ENCODE measurements around the gene RNPS1. TPM values are rescaled to one million over a fixed set of nuclear protein-coding genes. Genes with fewer than 3 reads are reported as not detected.

Gene RNPS1
- total and polyA plus RNA-seq, 2 donors (not counting 1 experiment from before 2014, with no cell fraction given): 209 to 265 TPM

DNA sequence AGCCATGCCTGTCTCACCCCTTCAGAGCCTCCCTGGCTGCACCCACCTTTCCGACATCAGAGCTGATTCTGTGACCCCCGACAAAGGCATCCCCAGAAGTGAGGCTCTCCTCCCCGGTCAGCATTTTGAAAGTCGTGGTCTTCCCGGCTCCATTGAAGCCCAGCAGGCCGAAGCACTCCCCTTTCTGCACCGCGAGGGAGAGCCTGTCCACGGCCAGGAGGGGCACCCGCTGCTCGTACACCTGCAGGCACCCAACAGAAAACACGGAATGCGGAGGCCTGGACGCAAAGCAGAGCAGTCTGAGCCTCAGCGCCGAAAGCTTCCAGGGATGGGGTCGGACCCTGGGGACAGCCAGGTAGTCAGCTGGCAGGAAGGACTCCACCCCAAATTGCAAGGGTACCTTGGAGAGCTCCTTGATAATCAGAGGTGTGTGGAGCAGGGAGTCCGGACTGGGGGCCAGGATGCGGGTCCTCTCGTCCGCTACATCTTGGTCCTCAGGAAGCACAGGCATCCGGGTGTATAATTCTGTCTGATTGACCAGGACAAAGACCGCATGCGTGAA, 13.1 kb upstream of the RNPS1 start:
- H3K4me3 ChIP-seq (ENCODE audit: control extremely low read depth in 1 of 5, extremely low read depth in 1 of 5, insufficient read depth in 1 of 5, low read depth in 2 of 5, low read length in 4 of 5): no peak overlapping the region
- no peak overlapping the region for H3K4me3 Mint-ChIP-seq
- no peaks in the 10 kb centered on the region for H3K27me3 ChIP-seq (replicated peaks in 1 of 4; ENCODE audit: control extremely low read depth in 1 of 4, control insufficient read depth in 3 of 4, insufficient read depth in 4 of 4, low read length in 3 of 4)
- H3K4me1 Mint-ChIP-seq: no peaks in the 10 kb centered on the region
- WGBS (ENCODE audit: insufficient coverage): 96% methylated on average over 22 of the region's 24 CpGs
- intact Hi-C loops (cut with micrococcal nuclease): no loop called here
- POLR2A ChIA-PET: interaction anchor here (0.5 kb wide), 1 partner anchor 12 kb away, joined by 5 read pairs; no protein-coding TSS in a partner anchor
- H3K4me1 ChIP-seq (ENCODE audit: control insufficient read depth in 2 of 2, insufficient read depth in 2 of 2, low read length in 2 of 2): no peaks in the 10 kb centered on the region
- ATAC-seq (ENCODE audit: low read depth) (no peak), DNase-seq (no peak)
- no peaks in the 10 kb centered on the region for H3K36me3 ChIP-seq (replicated peaks in 1 of 2; ENCODE audit: control extremely low read depth in 1 of 2, control insufficient read depth in 1 of 2, extremely low read depth in 1 of 2, insufficient read depth in 2 of 2, low read length in 1 of 2)
- H3K27me3 Mint-ChIP-seq: no peaks in the 10 kb centered on the region
- no peak overlapping the region for H3K4me2 ChIP-seq (replicated peaks; ENCODE audit: low read depth, low read length, poor library complexity, severe bottlenecking)
- no peaks in the 10 kb centered on the region for H3K9me3 Mint-ChIP-seq (ENCODE audit: insufficient read depth)
- TF ChIP-seq, protein P1, sequence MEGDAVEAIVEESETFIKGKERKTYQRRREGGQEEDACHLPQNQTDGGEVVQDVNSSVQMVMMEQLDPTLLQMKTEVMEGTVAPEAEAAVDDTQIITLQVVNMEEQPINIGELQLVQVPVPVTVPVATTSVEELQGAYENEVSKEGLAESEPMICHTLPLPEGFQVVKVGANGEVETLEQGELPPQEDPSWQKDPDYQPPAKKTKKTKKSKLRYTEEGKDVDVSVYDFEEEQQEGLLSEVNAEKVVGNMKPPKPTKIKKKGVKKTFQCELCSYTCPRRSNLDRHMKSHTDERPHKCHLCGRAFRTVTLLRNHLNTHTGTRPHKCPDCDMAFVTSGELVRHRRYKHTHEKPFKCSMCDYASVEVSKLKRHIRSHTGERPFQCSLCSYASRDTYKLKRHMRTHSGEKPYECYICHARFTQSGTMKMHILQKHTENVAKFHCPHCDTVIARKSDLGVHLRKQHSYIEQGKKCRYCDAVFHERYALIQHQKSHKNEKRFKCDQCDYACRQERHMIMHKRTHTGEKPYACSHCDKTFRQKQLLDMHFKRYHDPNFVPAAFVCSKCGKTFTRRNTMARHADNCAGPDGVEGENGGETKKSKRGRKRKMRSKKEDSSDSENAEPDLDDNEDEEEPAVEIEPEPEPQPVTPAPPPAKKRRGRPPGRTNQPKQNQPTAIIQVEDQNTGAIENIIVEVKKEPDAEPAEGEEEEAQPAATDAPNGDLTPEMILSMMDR (IDR thresholded peaks at IDR 0.05): no peak
- TF ChIP-seq EZH2 (IDR thresholded peaks at IDR 0.05; ENCODE audit: borderline replicate concordance, insufficient read depth, low read depth, low read length, poor library complexity, severe bottlenecking): no peak
- H3K79me2 ChIP-seq (ENCODE audit: control insufficient read depth, insufficient read depth, low read length): no peaks in the 10 kb centered on the region
- no peaks in the 10 kb centered on the region for H3K9me3 ChIP-seq (ENCODE audit: control extremely low read depth in 1 of 3, control insufficient read depth in 2 of 3, insufficient read depth in 1 of 3, low read length in 2 of 3)
- H4K20me1 ChIP-seq (ENCODE audit: control insufficient read depth, insufficient read depth, low read length, poor library complexity, severe bottlenecking): no peaks in the 10 kb centered on the region
- CTCF ChIA-PET: no interaction called here
- H2AFZ ChIP-seq (ENCODE audit: insufficient read depth, low read depth, low read length, poor library complexity, severe bottlenecking): no peak overlapping the region
- no peak overlapping the region for H3K9ac ChIP-seq (ENCODE audit: low read length)
- H3K27ac Mint-ChIP-seq: no peak overlapping the region
- H3K27ac ChIP-seq (ENCODE audit: low read length in 2 of 2): no peak overlapping the region

DNA sequence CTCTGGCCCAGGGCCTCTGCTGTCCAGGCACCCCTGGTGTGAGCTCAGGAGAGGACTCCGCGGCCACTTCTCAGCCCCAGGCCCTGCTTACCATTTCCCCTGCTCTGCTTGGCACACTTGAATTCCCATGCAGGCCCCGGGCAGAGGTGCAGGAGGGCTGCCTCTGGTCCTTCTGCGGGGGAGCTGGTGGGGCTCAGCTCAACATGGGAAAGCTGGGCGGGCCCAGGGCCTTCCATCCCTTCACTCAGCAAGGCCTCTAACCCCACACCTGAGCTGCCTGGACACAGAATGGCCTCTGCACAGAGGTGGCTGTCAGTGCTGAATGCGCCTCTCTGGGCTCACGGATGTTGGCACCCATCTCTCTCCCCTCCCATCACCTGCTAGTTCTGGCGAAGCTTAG, 12.5 kb upstream of the RNPS1 start:
- ATAC-seq (ENCODE audit: low read depth): no peak
- Histone ChIP-seq H3K9ac (ENCODE audit: low read length) (no peak overlapping the region), H2AFZ (ENCODE audit: insufficient read depth, low read depth, low read length, poor library complexity, severe bottlenecking) (no peak overlapping the region), H3K9me3 (ENCODE audit: control extremely low read depth in 1 of 3, control insufficient read depth in 2 of 3, insufficient read depth in 1 of 3, low read length in 2 of 3) (no peaks in the 10 kb centered on the region), H3K4me1 (ENCODE audit: control insufficient read depth in 2 of 2, insufficient read depth in 2 of 2, low read length in 2 of 2) (no peaks in the 10 kb centered on the region), H3K27ac (ENCODE audit: low read length in 2 of 2) (no peak overlapping the region), H3K27me3 (replicated peaks in 1 of 4; ENCODE audit: control extremely low read depth in 1 of 4, control insufficient read depth in 3 of 4, insufficient read depth in 4 of 4, low read length in 3 of 4) (no peaks in the 10 kb centered on the region), H4K20me1 (ENCODE audit: control insufficient read depth, insufficient read depth, low read length, poor library complexity, severe bottlenecking) (no peaks in the 10 kb centered on the region), H3K4me3 (ENCODE audit: control extremely low read depth in 1 of 5, extremely low read depth in 1 of 5, insufficient read depth in 1 of 5, low read depth in 2 of 5, low read length in 4 of 5) (no peak overlapping the region), H3K36me3 (replicated peaks in 1 of 2; ENCODE audit: control extremely low read depth in 1 of 2, control insufficient read depth in 1 of 2, extremely low read depth in 1 of 2, insufficient read depth in 2 of 2, low read length in 1 of 2) (no peaks in the 10 kb centered on the region), H3K4me2 (replicated peaks; ENCODE audit: low read depth, low read length, poor library complexity, severe bottlenecking) (no peak overlapping the region), H3K79me2 (ENCODE audit: control insufficient read depth, insufficient read depth, low read length) (no peaks in the 10 kb centered on the region)
- no peak for DNase-seq
- intact Hi-C loops (cut with micrococcal nuclease): no loop called here
- H3K4me3 Mint-ChIP-seq: no peak overlapping the region
- H3K9me3 Mint-ChIP-seq (ENCODE audit: insufficient read depth): no peaks in the 10 kb centered on the region
- 95% methylated on average over 8 of the region's 8 CpGs for WGBS (ENCODE audit: insufficient coverage)
- H3K4me1 Mint-ChIP-seq: no peaks in the 10 kb centered on the region
- no peaks in the 10 kb centered on the region for H3K27me3 Mint-ChIP-seq
- TF ChIP-seq, protein P1 (IDR thresholded peaks at IDR 0.05): no peak
- no peak for TF ChIP-seq EZH2 (IDR thresholded peaks at IDR 0.05; ENCODE audit: borderline replicate concordance, insufficient read depth, low read depth, low read length, poor library complexity, severe bottlenecking)
- ChIA-PET CTCF (no interaction called here), POLR2A (no interaction called here)
- no peak overlapping the region for H3K27ac Mint-ChIP-seq

All from B cell (primary cell).